Measurements from ENCODE around the gene UBE2E2.

GRCh38 chr3:23320586-23321570 is 117.8 kb downstream of the UBE2E2 start:
- TF ChIP-seq NFIC (IDR thresholded peaks at IDR 0.05), result no peak
- no peak for TF ChIP-seq TAF1 (IDR thresholded peaks at IDR 0.05; ENCODE audit: low read depth)
- no peak for TF ChIP-seq RAD21 (IDR thresholded peaks at IDR 0.05; ENCODE audit: low read depth)
- no peak for TF ChIP-seq REST (IDR thresholded peaks at IDR 0.05; ENCODE audit: low read depth)
- TF ChIP-seq MAX (IDR thresholded peaks at IDR 0.05), result no peak
- TF ChIP-seq ZBTB7A (IDR thresholded peaks at IDR 0.05; ENCODE audit: low read depth), result no peak
- TF ChIP-seq YY1 (IDR thresholded peaks at IDR 0.05; ENCODE audit: low read depth), result no peak
- TF ChIP-seq CEBPB (IDR thresholded peaks at IDR 0.05), result no peak
- no peak for TF ChIP-seq EP300 (IDR thresholded peaks at IDR 0.05; ENCODE audit: borderline replicate concordance)
- TF ChIP-seq FOXM1 (IDR thresholded peaks at IDR 0.05; ENCODE audit: borderline replicate concordance, low read depth), result no peak
- TF ChIP-seq EGR1 (IDR thresholded peaks at IDR 0.05), result no peak
- TF ChIP-seq TEAD4 (IDR thresholded peaks at IDR 0.05), result no peak
- TF ChIP-seq CREB1 (IDR thresholded peaks at IDR 0.05; ENCODE audit: low read depth), result no peak
- TF ChIP-seq TCF12 (IDR thresholded peaks at IDR 0.05; ENCODE audit: low read depth), result no peak

All from Ishikawa (cell line).